Lung microvascular endothelial cell (primary cell): ENCODE results near the gene ATP13A2. TPM values are rescaled to one million over a fixed set of nuclear protein-coding genes. Genes with fewer than 3 reads are reported as not detected.

Experiments
- DNase-seq, 2 donors: peaks; one replicate each; pipeline versions ENCODE4 v3.0.0 to v3.0.0-alpha.2; 2010; ENCODE audit warnings: low read depth in 2 of 2
- total RNA-seq: library from RNA; depleted of rRNA; stranded (reverse); fragments of >200 nt; gene quantifications from 2 replicates; pipeline ENCODE4 v1.2.1, GENCODE V29; 2014

Gene ATP13A2
- total RNA-seq, result 25.1 and 44.6 TPM in 2 replicates

DNA sequence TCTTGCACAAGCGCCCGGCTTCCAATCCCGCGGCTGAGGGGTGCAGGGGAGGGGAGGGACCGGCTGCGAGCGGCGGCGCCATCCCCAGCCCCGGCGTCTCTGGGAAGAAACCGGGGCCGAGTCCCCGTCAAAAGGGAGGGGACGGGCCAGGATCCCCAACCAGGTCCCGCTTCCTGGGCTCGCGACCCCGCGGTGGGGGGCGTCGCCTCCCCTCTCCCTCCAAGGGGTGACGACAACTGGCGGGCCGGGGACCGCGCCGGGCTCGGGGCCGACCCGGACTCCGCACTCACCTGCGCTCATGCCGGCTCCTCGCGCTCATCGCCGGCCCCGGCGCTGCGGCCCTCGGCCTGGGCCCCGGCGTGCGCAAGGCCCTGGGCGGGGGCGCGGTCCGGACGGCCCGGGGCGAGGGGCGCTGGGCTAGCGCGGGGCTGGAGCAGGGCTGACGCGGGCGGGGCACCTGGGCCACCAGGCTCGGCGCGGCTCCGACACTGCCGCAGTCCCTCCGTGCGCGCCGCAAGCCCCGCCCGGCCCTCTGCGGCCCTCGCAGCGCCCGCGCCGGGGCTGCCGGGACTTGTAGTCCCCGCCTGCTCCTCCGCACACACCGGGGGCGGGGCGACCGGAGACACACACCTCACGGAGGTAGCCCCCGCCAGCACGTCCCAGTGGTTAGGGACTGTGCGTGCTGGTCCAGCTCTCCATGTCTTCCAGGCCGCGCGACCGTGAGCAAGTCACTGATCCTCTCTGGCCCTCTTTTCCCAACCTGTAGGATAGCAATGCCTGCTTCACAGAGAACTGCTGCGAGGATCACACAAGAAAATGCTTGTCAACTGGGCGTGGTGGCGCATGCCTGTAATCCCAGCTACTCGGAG, at the start of gene ATP13A2:
TSS of gene ATP13A2 (minus strand) at position 490 of the 869 bp plus-strand sequence. CDS start at position 300, 190 bp downstream.
- DNase-seq, result peak; percentile 72 to 85

GRCh38 chr1:17061486-17061885, 49.8 kb upstream of the ATP13A2 start:
- no peak for DNase-seq

DNA sequence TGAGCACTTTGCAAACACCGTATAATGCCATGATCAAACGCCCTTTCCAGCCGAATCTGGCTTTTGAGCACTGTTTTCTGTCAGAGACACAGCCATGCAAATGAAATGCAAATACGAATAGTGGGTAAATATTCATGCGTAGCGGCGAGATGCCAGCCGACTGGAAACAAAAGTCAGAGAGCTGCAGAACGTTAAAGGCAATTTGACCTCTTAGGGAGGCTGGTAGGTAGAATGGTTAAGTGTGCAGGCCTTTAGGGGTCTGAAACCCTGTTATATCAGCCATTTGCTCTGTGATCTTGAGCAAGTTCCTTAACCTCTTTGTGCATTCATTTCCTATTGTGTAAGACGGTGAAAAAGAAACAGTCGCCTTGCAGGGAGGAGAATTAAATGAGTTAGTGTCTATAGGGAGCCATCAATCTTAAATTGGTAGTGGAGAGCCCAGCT, 48.6 kb upstream of the ATP13A2 start:
- DNase-seq, result no peak

GRCh38 chr1:17059391-17060305, 47.9 kb upstream of the ATP13A2 start:
- DNase-seq, result peak; percentile 78 to 84

- no peak for DNase-seq
Measured at GRCh38 chr1:17056551-17056950, 44.8 kb upstream of the ATP13A2 start.

DNA sequence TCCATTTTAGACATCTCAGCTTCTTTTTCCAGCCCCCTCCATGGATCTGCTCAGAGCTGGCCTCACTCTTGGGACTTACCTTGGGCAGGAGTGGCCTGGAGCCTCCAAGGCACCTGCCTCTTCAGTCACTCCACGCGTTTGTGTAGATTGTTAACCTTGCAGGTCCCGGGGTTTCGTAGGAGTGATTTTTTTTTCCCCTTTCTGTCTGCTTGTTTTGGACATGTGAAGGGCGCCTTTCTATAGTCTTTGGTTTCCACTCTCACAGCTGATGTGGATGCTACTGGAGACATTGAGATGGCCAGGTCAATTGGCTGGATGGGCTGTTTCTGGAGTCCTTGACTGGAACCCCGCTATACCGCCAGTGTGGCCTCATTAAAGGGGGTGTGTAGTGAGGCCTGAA, 44.1 kb upstream of the ATP13A2 start:
- DNase-seq, result no peak

DNA sequence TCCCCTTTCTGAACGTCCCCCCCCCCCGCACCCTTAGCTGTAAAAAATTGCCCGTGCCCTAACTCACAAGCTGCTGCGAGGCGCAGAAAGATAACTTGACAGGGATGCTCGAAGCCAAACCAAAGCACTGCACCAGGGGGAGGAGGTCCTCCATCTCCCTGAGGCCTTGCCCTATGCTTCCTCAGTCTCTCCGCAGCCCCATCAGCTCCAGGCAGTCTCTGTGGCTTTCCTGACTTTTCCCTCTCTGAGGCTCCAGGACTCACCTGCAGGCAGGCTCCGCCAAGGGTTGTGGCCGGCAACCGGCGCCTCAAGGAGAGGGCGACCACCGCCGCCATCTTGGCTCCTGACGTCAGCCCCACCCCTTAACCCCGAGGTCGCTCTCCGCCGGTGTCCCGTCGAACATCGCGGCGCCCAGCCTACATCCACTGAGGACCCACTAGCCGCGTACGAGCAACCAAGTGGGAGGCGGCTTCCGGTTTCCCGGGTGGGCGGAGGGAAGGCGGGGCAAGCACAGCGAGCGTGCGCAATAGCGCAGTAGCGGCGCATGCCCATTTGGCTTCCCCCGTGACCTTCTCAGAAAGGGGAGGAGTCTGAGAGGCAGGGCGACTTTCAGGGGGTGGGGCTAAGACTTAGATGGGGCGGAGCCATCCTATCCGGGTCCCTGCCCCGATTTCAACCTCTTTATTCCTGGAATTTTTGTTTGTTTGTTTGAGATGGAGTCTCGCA, 42.1 kb upstream of the ATP13A2 start, which contains the start of gene SDHB:
TSS of gene SDHB (minus strand) at position 348 of the 726 bp plus-strand sequence. CDS start at position 335, 13 bp downstream.
- peak; percentile 99 for DNase-seq

GRCh38 chr1:17053086-17053684, 41.5 kb upstream of the ATP13A2 start:
- peak in 1 of 2 donors; percentile 27 for DNase-seq

DNA sequence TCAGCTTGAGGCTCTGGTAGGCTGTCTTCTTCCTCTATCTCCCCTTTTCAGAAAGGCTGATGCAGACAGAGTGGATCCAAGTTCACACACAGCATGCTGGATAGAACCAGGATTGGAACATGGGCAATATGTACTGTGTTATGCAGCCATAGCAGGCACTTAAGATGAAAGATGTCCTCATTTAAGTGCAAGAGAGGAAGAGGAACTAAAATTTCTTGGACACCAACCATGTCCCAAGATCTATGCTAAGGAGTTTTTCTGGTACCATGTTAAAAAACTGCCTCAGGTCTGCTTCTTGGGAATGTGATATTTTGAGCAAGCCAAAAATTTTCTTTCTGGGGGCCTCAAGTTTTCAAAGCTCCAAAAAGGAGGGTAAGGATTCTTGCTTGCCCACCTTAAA, 40.9 kb upstream of the ATP13A2 start:
- no peak for DNase-seq

DNA sequence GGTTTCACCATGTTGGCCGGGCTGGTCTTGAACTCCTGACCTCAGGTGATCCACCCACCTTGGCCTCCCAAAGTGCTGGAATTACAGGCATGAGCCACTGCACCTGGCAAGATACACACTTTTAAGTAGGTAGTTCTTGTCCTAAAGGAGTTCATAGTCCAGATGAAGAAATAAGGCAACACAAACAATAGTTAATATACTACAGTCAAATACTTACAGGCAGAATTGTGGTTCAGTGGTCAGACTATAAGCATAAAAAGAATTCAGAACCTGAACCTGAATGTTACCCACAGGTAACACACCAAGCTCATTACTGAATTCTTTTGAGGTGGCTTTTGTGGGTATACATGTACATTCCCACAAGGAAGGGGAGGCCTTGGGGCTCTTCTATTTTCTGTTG, 40.3 kb upstream of the ATP13A2 start:
- DNase-seq, result no peak

DNA sequence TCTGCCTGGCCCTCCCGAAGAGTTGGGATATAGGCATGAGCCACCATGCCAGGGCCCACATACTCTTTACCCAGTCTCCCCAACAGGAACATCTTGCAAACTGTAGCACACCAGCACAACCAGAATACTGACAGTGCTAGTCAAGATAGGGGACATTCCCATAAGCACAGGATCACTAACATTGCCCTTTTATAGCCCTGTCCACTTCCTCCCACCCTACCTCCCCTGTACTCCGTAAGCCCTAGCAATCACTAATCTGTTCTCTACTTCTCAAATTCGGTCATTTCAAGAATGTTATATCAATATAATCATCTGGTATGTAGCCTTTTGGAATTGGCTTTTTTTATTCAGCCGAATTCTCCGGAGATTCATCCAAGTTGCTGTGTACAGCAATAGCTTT, 36.2 kb upstream of the ATP13A2 start:
- no peak for DNase-seq

DNA sequence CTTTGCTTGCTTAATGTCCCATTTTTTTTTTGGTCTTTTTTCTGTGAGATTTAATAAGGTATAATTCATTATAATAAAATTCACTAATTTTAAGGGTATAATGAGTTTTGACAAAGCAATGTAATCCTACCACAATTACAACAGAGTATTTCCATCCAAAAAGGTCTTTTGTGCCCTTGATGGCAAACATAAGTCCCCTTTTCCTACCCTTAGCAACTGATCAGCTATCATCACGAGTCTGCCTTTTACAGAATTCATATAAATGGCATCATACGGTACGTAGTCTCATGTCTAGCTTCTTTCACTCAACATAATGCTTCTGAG, 34.6 kb upstream of the ATP13A2 start:
- no peak for DNase-seq

DNA sequence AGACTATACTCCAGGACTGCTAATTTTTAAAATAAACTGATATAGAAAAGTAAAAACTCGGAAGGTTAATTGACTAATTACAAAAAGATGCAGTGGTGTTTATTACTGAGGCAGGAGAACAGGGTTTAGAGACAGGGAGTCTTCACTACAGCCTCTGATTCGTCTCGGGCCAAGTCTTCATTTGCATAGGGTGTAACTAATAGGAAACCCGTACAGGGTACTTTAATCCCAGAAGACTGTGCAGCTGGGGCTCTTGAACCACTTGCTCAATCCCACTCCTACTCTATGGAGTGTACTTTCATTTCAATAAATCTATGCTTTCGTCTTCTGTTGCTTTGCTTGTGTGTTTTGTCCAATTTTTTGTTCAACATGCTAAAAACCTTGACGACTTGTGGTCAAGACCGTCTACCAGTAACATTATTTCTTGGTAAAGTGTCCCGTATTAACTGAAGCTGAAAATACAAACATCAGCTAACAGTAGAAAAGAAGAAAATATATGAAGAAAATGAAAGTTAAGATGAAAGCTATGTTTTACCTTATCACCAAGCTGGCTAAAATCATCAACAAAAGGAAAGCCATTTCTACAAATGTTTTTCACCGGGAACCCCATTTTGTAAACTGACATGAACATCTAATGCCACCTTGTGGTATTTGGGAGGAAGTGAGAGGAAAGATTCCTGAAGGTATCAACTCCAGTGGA, 34.1 kb upstream of the ATP13A2 start:
- DNase-seq, result peak; percentile 76 to 80

GRCh38 chr1:17045150-17045549, 33.4 kb upstream of the ATP13A2 start:
- no peak for DNase-seq

DNA sequence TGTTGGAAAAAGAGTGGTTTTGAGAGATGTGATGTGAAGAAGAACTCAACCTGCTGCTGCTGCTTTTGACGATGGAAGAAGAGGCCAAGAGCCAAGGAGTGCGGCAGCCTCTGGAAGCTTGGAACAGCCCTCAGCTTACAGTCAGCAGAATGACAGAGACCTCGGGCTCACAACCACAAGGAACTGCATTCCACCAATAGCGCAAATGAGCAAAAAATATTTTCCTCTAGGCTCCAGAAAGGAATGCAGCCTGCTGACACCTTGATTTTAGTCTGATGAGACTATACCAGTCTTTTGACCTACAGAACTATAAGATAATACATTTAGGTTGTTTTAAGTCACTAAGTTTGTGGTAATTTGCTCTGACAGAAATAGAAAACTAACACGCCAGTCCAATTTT, 31.9 kb upstream of the ATP13A2 start:
- DNase-seq, result no peak

GRCh38 chr1:17040135-17040534, 28.4 kb upstream of the ATP13A2 start:
- no peak for DNase-seq

- no peak for DNase-seq
Measured at GRCh38 chr1:17039522-17039921, 27.8 kb upstream of the ATP13A2 start.

DNA sequence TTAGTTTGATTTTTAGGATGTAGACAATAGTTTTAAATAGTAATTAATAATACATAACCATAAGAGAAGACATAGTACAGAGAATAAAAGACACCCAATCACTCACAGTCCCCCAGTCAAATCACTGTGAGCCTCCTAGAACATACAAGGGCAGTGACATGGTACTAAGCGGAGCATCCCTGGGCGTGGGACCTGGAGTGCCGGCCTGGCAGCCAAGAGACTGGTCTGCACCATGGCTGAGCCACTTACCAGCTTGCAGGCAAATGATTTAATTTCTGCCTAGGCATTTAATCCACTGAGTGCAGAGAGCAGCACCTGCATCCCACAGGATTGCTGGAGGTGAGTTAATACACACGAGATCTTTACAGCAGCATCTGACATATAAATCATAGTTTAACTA, 21.8 kb upstream of the ATP13A2 start:
- no peak for DNase-seq

GRCh38 chr1:17032741-17033140, 21.0 kb upstream of the ATP13A2 start:
- DNase-seq, result no peak

DNA sequence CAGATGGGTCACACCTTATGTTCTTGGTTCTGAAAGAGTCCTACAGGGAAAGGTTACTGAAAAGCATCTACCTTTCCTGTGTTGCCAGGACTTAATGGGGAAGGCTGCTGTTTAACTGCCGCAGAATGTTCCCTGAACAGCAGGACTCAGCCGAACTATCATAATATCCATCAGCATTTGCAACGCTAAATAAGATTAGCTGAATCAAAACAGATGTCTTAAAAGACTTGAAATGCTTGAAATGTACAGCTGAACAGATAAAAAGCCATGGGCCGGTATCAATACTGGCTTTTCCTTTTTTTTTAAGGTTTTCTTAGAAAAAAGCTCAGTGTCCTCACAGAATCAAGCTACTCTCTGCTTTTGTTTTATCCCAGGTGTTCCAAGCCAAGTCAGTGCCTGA, 19.7 kb upstream of the ATP13A2 start:
- no peak for DNase-seq

DNA sequence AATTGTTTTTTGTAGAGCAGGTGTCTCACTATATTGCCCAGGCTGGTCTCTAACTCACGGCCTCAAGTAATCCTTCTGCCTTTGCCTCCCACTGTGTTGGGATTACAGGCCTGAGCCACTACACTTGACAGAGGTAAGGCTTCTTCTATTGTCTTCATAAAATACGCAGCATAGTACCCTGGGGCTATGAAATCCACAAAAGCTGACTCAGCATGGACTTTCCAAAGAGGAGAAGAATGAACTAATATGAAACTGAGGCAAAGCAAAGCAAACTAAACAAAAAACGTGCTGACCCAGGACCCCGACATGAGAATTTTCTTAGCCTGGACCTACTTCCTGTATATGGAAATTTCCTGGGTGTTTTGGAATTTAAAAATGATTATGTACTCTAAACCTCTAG, 18.5 kb upstream of the ATP13A2 start:
- no peak for DNase-seq
